CD4-positive, alpha-beta T cell treated with Interleukin-17A for 1 hour (primary cell): Measurements from ENCODE around the gene LY86.
"Not testable (repeated sequence)": the region's sequence is repeated elsewhere in the genome, so short reads cannot be mapped to it uniquely, and the experiment has no call there.

ENCODE experiments used
- DNase-seq: peaks from one replicate; pipeline ENCODE4 v3.0.0-alpha.2; 2020

Gene LY86

GRCh38 chr6:6596529-6597328 lies 8.2 kb downstream of the LY86 start:
- DNase-seq, result no peak

- DNase-seq, result no peak
Measured at GRCh38 chr6:6597682-6598081, 9.2 kb downstream of the LY86 start.

GRCh38 chr6:6599468-6599873 lies 11.0 kb downstream of the LY86 start:
- DNase-seq, result no peak

GRCh38 chr6:6600875-6601274 lies 12.4 kb downstream of the LY86 start:
- DNase-seq, result no peak

GRCh38 chr6:6602262-6602661 lies 13.7 kb downstream of the LY86 start:
- DNase-seq, result no peak

GRCh38 chr6:6603317-6603716 lies 14.8 kb downstream of the LY86 start:
- no peak for DNase-seq

- no peak for DNase-seq
Measured at GRCh38 chr6:6604015-6604414, 15.5 kb downstream of the LY86 start.

- no peak for DNase-seq
Measured at GRCh38 chr6:6604566-6604965, 16.0 kb downstream of the LY86 start.

- no peak for DNase-seq
Measured at GRCh38 chr6:6605873-6606272, 17.4 kb downstream of the LY86 start.

GRCh38 chr6:6606391-6607030 lies 18.0 kb downstream of the LY86 start:
- not testable (repeated sequence) for DNase-seq

- DNase-seq, result no peak
Measured at GRCh38 chr6:6609450-6609849, 20.9 kb downstream of the LY86 start.

- DNase-seq, result peak; percentile 52
Measured at GRCh38 chr6:6610031-6610591, 21.6 kb downstream of the LY86 start.

- no peak for DNase-seq
Measured at GRCh38 chr6:6611486-6611885, 23.0 kb downstream of the LY86 start.

- no peak for DNase-seq
Measured at GRCh38 chr6:6612308-6612707, 23.8 kb downstream of the LY86 start.

GRCh38 chr6:6613103-6613718 lies 24.7 kb downstream of the LY86 start:
- not testable (repeated sequence) for DNase-seq

GRCh38 chr6:6614096-6614982 lies 25.8 kb downstream of the LY86 start:
- DNase-seq, result peak; percentile 57

- no peak for DNase-seq
Measured at GRCh38 chr6:6614983-6615349, 26.4 kb downstream of the LY86 start.

- DNase-seq, result no peak
Measured at GRCh38 chr6:6616656-6617055, 28.1 kb downstream of the LY86 start.

- DNase-seq, result no peak
Measured at GRCh38 chr6:6619021-6619794, 30.7 kb downstream of the LY86 start.

- DNase-seq, result no peak
Measured at GRCh38 chr6:6620766-6621425, 32.4 kb downstream of the LY86 start.

GRCh38 chr6:6622501-6622900 lies 34.0 kb downstream of the LY86 start:
- DNase-seq, result no peak
